ENCODE data around the gene RALGAPA2.

The RALGAPA2 gene

GRCh38 chr20:20712474-20713243 lies at the start of gene RALGAPA2:
RALGAPA2 (minus strand) TSS chr20:20712644; CDS start chr20:20712480, 164 bp downstream.
- peak; percentile 99 for DNase-seq (ENCODE audit: low spot score)

- no peak for DNase-seq (ENCODE audit: low spot score)
Observed at GRCh38 chr20:20761301-20761700, 48.9 kb upstream of the RALGAPA2 start.

- no peak for DNase-seq (ENCODE audit: low spot score)
Observed at GRCh38 chr20:20759132-20759531, 46.7 kb upstream of the RALGAPA2 start.

- DNase-seq (ENCODE audit: low spot score) = no peak
Observed at GRCh38 chr20:20755674-20756319, 43.4 kb upstream of the RALGAPA2 start.

GRCh38 chr20:20755231-20755630 lies 42.8 kb upstream of the RALGAPA2 start:
- DNase-seq (ENCODE audit: low spot score) = no peak

- DNase-seq (ENCODE audit: low spot score) = no peak
Observed at GRCh38 chr20:20754714-20755113, 42.3 kb upstream of the RALGAPA2 start.

GRCh38 chr20:20752712-20753111 lies 40.3 kb upstream of the RALGAPA2 start:
- no peak for DNase-seq (ENCODE audit: low spot score)

GRCh38 chr20:20747298-20747697 lies 34.9 kb upstream of the RALGAPA2 start:
- DNase-seq (ENCODE audit: low spot score) = no peak

- DNase-seq (ENCODE audit: low spot score) = no peak
Observed at GRCh38 chr20:20744170-20744725, 31.8 kb upstream of the RALGAPA2 start.

GRCh38 chr20:20743511-20744169 lies 31.2 kb upstream of the RALGAPA2 start:
- no peak for DNase-seq (ENCODE audit: low spot score)

- DNase-seq (ENCODE audit: low spot score) = no peak
Observed at GRCh38 chr20:20741087-20742045, 28.9 kb upstream of the RALGAPA2 start.

GRCh38 chr20:20740541-20740940 lies 28.1 kb upstream of the RALGAPA2 start:
- no peak for DNase-seq (ENCODE audit: low spot score)

GRCh38 chr20:20737158-20737557 lies 24.7 kb upstream of the RALGAPA2 start:
- no peak for DNase-seq (ENCODE audit: low spot score)

- no peak for DNase-seq (ENCODE audit: low spot score)
Observed at GRCh38 chr20:20736303-20736702, 23.9 kb upstream of the RALGAPA2 start.

GRCh38 chr20:20734475-20734948 lies 22.1 kb upstream of the RALGAPA2 start:
- no peak for DNase-seq (ENCODE audit: low spot score)

GRCh38 chr20:20733943-20734342 lies 21.5 kb upstream of the RALGAPA2 start:
- no peak for DNase-seq (ENCODE audit: low spot score)

- DNase-seq (ENCODE audit: low spot score) = no peak
Observed at GRCh38 chr20:20732641-20733040, 20.2 kb upstream of the RALGAPA2 start.

GRCh38 chr20:20731945-20732296 lies 19.5 kb upstream of the RALGAPA2 start:
- no peak for DNase-seq (ENCODE audit: low spot score)

GRCh38 chr20:20731000-20731944 lies 18.8 kb upstream of the RALGAPA2 start:
- no peak for DNase-seq (ENCODE audit: low spot score)

GRCh38 chr20:20729563-20729962 lies 17.1 kb upstream of the RALGAPA2 start:
- DNase-seq (ENCODE audit: low spot score) = no peak

Measured in AG20443 (cell line).